IMR-90 (cell line): ENCODE results near the gene SOBP. TPM values are rescaled to one million over a fixed set of nuclear protein-coding genes. Genes with fewer than 3 reads are reported as not detected.

Source experiments
- ATAC-seq: fragments of 200-7000 bp; cut with Tn5 transposase; 2 replicates; pipeline ENCODE4 v1.9.1; 2020; ENCODE audit warnings: low read depth, mild to moderate bottlenecking, moderate library complexity
- BruUV-seq: library from RNA; stranded (reverse); fragments of 400-500 nt; replicated peaks from 2 replicates; lab custom pipeline; 2021; lab: Mats Ljungman, UMichigan
- CTCF ChIA-PET: fragments of 300-600 bp; formaldehyde crosslinking; extraction: SDS; loops from one replicate; lab custom pipeline; 2021; ENCODE audit warnings: antibody characterized with exemption; lab: Yijun Ruan, JAX
- POLR2A ChIA-PET: fragments of 300-600 bp; sonication (Branson Sonifier 250); formaldehyde crosslinking; loops from one replicate; lab custom pipeline; 2022; ENCODE audit warnings: antibody characterized with exemption; ENCODE audit not compliant: unreplicated experiment; lab: Charles Lee
- DNase-seq: peaks from one replicate; pipeline ENCODE4 v3.0.0; 2013
- H2AFZ ChIP-seq: replicated peaks from 2 replicates; pipeline ENCODE3; 2013; ENCODE audit warnings: low read length, mild to moderate bottlenecking; ENCODE audit not compliant: poor library complexity
- H2AK5ac ChIP-seq: 2 replicates; pipeline ENCODE4 v1.6.1; 2013; ENCODE audit warnings: low read depth, low read length, inconsistent platforms
- H2AK9ac ChIP-seq: replicated peaks from 2 replicates; pipeline ENCODE3; 2013; ENCODE audit warnings: mild to moderate bottlenecking, low read depth, low read length, moderate library complexity; ENCODE audit not compliant: poor library complexity
- H2BK120ac ChIP-seq: 2 replicates; pipeline ENCODE4 v1.6.1; 2013; ENCODE audit warnings: low read depth, low read length, inconsistent platforms
- H2BK15ac ChIP-seq: 3 replicates; pipeline ENCODE4 v1.6.1; 2013; ENCODE audit warnings: low read depth, low read length, inconsistent platforms
- H2BK20ac ChIP-seq: 2 replicates; pipeline ENCODE4 v1.6.1; 2013; ENCODE audit warnings: low read depth, mild to moderate bottlenecking, inconsistent platforms, low read length, moderate library complexity
- H2BK5ac ChIP-seq: 2 replicates; pipeline ENCODE4 v1.6.1; 2013; ENCODE audit warnings: mild to moderate bottlenecking, low read depth, low read length, inconsistent platforms; ENCODE audit not compliant: poor library complexity, severe bottlenecking
- H3K14ac ChIP-seq: replicated peaks from 2 replicates; pipeline ENCODE4 v1.6.1; 2013; ENCODE audit warnings: low read depth, low read length, inconsistent platforms
- H3K18ac ChIP-seq: 2 replicates; pipeline ENCODE4 v1.6.1; 2013; ENCODE audit warnings: low read depth, low read length, control low read depth
- H3K23ac ChIP-seq: 2 replicates; pipeline ENCODE4 v1.6.1; 2013; ENCODE audit warnings: low read depth, low read length, inconsistent platforms
- H3K27ac ChIP-seq: 2 replicates; pipeline ENCODE4 v1.5.1; 2013; ENCODE audit warnings: mild to moderate bottlenecking, control low read depth, low read length; ENCODE audit not compliant: insufficient read depth
- H3K27me3 ChIP-seq: 2 replicates; pipeline ENCODE4 v1.6.1; 2013; ENCODE audit warnings: low read length; ENCODE audit not compliant: control insufficient read depth, insufficient read depth
- H3K36me3 ChIP-seq: 2 replicates; pipeline ENCODE4 v1.6.1; 2013; ENCODE audit warnings: low read length, mixed read lengths; ENCODE audit not compliant: control insufficient read depth, insufficient read depth
- H3K4ac ChIP-seq: 2 replicates; pipeline ENCODE4 v1.6.1; 2013; ENCODE audit warnings: low read depth, low read length, inconsistent platforms
- H3K4me1 ChIP-seq: 2 replicates; pipeline ENCODE4 v1.6.1; 2013; ENCODE audit warnings: low read length, mixed read lengths; ENCODE audit not compliant: control insufficient read depth, insufficient read depth
- H3K4me2 ChIP-seq: 2 replicates; pipeline ENCODE4 v1.6.1; 2013; ENCODE audit warnings: low read depth, mild to moderate bottlenecking, control low read depth, low read length, moderate library complexity
- H3K4me3 ChIP-seq: 2 replicates; pipeline ENCODE4 v1.5.1; 2013; ENCODE audit warnings: low read depth, mild to moderate bottlenecking, control low read depth, low read length, moderate library complexity; ENCODE audit not compliant: insufficient read depth
- H3K56ac ChIP-seq: 2 replicates; pipeline ENCODE4 v1.6.1; 2013; ENCODE audit warnings: low read length, inconsistent platforms; ENCODE audit not compliant: insufficient read depth; ENCODE audit errors: extremely low read depth
- H3K79me1 ChIP-seq, 2 experiments: 2 replicates each; pipeline ENCODE4 v1.6.1; 2013; ENCODE audit warnings: low read length in 2 of 2, inconsistent platforms in 1 of 2, low read depth in 1 of 2
- H3K9ac ChIP-seq: 2 replicates; pipeline ENCODE4 v1.6.1; 2013; ENCODE audit warnings: low read depth, low read length, control low read depth
- H3K9me1 ChIP-seq: 2 replicates; pipeline ENCODE4 v1.6.1; 2013; ENCODE audit warnings: low read length, inconsistent platforms; ENCODE audit not compliant: insufficient read depth
- H3K9me3 ChIP-seq: 2 replicates; pipeline ENCODE4 v1.6.1; 2013; ENCODE audit warnings: low read length; ENCODE audit not compliant: control insufficient read depth, insufficient read depth
- H4K20me1 ChIP-seq: 2 replicates; pipeline ENCODE4 v1.6.1; 2013; ENCODE audit warnings: low read length, inconsistent platforms; ENCODE audit not compliant: insufficient read depth
- H4K5ac ChIP-seq: 2 replicates; pipeline ENCODE4 v1.6.1; 2013; ENCODE audit warnings: mild to moderate bottlenecking, low read depth, low read length, control low read depth
- H4K8ac ChIP-seq, 2 experiments: 2 replicates each; pipeline ENCODE4 v1.6.1; 2013; ENCODE audit warnings: low read depth in 2 of 2, low read length in 2 of 2, control low read depth in 1 of 2, inconsistent platforms in 1 of 2
- H4K91ac ChIP-seq: 2 replicates; pipeline ENCODE4 v1.6.1; 2013; ENCODE audit warnings: low read depth, low read length, inconsistent platforms; ENCODE audit not compliant: insufficient read depth
- BHLHE40 ChIP-seq: fragments of 150-350 bp; IDR thresholded peaks from 2 replicates; pipeline ENCODE4 v1.6.1; 2016; ENCODE audit warnings: mild to moderate bottlenecking, low read depth, low read length
- CEBPB ChIP-seq: IDR thresholded peaks from 2 replicates; pipeline ENCODE4 v1.6.1; 2012; ENCODE audit warnings: low read depth, low read length, improper control_type of control experiment
- FOS ChIP-seq: fragments of 150-350 bp; IDR thresholded peaks from 2 replicates; pipeline ENCODE4 v1.6.1; 2016; ENCODE audit warnings: low read depth, low read length
- MAFK ChIP-seq: IDR thresholded peaks from 2 replicates; pipeline ENCODE4 v1.6.1; 2012; ENCODE audit warnings: low read depth, low read length, improper control_type of control experiment
- MAZ ChIP-seq: IDR thresholded peaks from 2 replicates; pipeline ENCODE4 v1.6.1; 2012; ENCODE audit warnings: low read depth, mild to moderate bottlenecking, low read length, improper control_type of control experiment, moderate library complexity, borderline replicate concordance
- POLR2A ChIP-seq: IDR thresholded peaks from 2 replicates; pipeline ENCODE4 v1.6.1; 2012; ENCODE audit warnings: mild to moderate bottlenecking, low read depth, low read length
- RAD21 ChIP-seq: IDR thresholded peaks from 2 replicates; pipeline ENCODE4 v1.6.1; 2012; ENCODE audit warnings: low read length, improper control_type of control experiment
- RCOR1 ChIP-seq: IDR thresholded peaks from 2 replicates; pipeline ENCODE4 v1.6.1; 2012; ENCODE audit warnings: mild to moderate bottlenecking, low read length, improper control_type of control experiment; ENCODE audit not compliant: insufficient replicate concordance
- SMC3 ChIP-seq: fragments of 150-350 bp; IDR thresholded peaks from 2 replicates; pipeline ENCODE4 v1.6.1; 2016; ENCODE audit warnings: low read depth, mild to moderate bottlenecking, antibody characterized with exemption, low read length, moderate library complexity
- WGBS, 2 experiments: methylation state at CpG; one replicate each; pipeline versions ENCODE4 v1.1.5 to v1.1.7; 2013; ENCODE audit warnings: missing lambda C conversion rate in 2 of 2; ENCODE audit not compliant: insufficient read length in 1 of 2; ENCODE audit errors: extremely low coverage in 2 of 2; 5-methylcytosine and 5-hydroxymethylcytosine counted together
- dilution Hi-C: fragments of 300-500 bp; cut with HindIII; formaldehyde crosslinking; loops from one replicate; pipeline ENCODE4 v1.14.3; 2018; ENCODE audit warnings: low sequenced_read_pairs; ENCODE audit not compliant: unreplicated experiment
- in situ Hi-C: fragments of 300-500 bp; cut with MboI; formaldehyde crosslinking; loops from 3 replicates; pipeline ENCODE4 v1.14.3; 2019; ENCODE audit warnings: low sequenced_read_pairs, inconsistent platforms, mixed read lengths
- intact Hi-C: fragments of 100-400 bp; cut with micrococcal nuclease; formaldehyde crosslinking; loops from 2 replicates; pipeline ENCODE4 v1.10.0; 2022
- polyA plus RNA-seq, 3 experiments: library from polyadenylated mRNA; depleted of rRNA; stranded (reverse); fragments of >200 nt; gene quantifications; 2 replicates each; pipeline ENCODE4 v1.2.3, GENCODE V29; 2012; ENCODE audit warnings: low replicate concordance in 1 of 3
- total RNA-seq: library from RNA; depleted of rRNA; stranded (reverse); fragments of >200 nt; gene quantifications from 2 replicates; pipeline ENCODE4 v1.2.3, GENCODE V29; 2012
- TF ChIP-seq, protein P1 (sequence below): conservative IDR thresholded peaks from 2 replicates; pipeline ENCODE4 v1.5.1; 2012; ENCODE audit warnings: mild to moderate bottlenecking, low read depth, low read length, improper control_type of control experiment

The SOBP gene
- total and polyA plus RNA-seq, 2 of the 4 experiments (the other 2 are of a cell fraction) = 0.60 to 0.72 TPM

DNA sequence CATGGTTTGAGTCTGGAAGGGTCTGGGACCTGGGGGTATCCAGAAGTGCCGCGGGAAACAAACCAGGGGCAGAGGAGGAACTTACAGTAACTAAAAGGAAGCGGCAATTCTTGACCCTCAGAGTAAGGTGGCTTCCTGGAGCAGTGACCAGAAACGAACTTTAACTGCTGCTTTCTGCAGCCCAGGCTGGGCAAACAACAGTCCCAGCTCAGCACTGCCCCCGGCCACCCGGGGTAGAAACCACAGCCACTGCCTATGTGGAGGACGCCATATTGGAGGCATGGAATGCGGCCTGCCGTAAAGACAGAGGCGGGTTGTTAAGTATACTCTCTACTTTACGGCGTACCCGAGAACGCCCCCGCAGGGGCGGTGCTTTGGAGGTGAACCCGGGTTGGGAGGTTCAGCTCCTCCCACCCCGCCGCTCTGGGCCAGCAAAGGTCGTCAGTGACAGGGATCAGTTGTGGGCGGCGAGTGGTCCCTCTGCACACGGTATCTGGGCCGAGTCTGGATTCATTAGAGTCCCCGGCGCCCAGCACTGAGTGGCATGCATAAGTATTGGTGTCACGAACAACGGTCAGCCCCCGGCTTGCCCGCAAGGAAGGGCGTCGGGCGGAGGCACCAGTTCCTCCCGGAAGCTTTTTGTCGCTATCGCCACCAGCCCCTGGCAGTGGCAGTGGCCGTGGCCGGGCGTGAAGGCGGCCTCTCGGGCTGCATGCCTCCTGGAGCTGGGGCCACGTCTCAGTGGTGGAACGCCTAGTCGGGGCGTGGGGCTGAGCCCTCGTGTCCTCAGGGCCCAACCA lies 30.4 kb upstream of the SOBP start, which contains the start of gene PDSS2:
Gene PDSS2 (minus strand): TSS at position 282 of the 800 bp plus-strand sequence. CDS start 279 bp downstream, at position 3.
- H3K23ac ChIP-seq = peak within 1 kb of the TSS; percentile 79
- peak within 1 kb of the TSS; percentile 76 for H3K56ac ChIP-seq
- H3K4me2 ChIP-seq = peak within 1 kb of the TSS; percentile 91
- no TSS peak for BruUV-seq
- H3K27me3 ChIP-seq = no peaks in the 10 kb centered on the region
- peak within 1 kb of the TSS; percentile 83 for H3K9ac ChIP-seq
- no peak for TF ChIP-seq FOS
- TF ChIP-seq, protein P1, sequence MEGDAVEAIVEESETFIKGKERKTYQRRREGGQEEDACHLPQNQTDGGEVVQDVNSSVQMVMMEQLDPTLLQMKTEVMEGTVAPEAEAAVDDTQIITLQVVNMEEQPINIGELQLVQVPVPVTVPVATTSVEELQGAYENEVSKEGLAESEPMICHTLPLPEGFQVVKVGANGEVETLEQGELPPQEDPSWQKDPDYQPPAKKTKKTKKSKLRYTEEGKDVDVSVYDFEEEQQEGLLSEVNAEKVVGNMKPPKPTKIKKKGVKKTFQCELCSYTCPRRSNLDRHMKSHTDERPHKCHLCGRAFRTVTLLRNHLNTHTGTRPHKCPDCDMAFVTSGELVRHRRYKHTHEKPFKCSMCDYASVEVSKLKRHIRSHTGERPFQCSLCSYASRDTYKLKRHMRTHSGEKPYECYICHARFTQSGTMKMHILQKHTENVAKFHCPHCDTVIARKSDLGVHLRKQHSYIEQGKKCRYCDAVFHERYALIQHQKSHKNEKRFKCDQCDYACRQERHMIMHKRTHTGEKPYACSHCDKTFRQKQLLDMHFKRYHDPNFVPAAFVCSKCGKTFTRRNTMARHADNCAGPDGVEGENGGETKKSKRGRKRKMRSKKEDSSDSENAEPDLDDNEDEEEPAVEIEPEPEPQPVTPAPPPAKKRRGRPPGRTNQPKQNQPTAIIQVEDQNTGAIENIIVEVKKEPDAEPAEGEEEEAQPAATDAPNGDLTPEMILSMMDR = peak; percentile 63
- TF ChIP-seq CEBPB = no peak
- peak; percentile 50 for TF ChIP-seq RAD21
- TF ChIP-seq SMC3 = peak; percentile 29; the same call in 1 of the 2 replicates
- TF ChIP-seq MAFK = no peak
- TF ChIP-seq MAZ = peak; percentile 51; the same call in 1 of the 2 replicates
- no peak for TF ChIP-seq RCOR1
- peak; percentile 58; the same call in 1 of the 2 replicates for TF ChIP-seq POLR2A
- no peak for TF ChIP-seq BHLHE40
- 1% methylated on average over 18 of the region's 46 CpGs; no CpG with 5 or more reads in 1 of the 2 experiments for WGBS, 2 experiments
- H3K27ac ChIP-seq = peak within 1 kb of the TSS; percentile 76
- H4K20me1 ChIP-seq = no peaks in the 10 kb centered on the region
- peak within 1 kb of the TSS; percentile 93 for H4K5ac ChIP-seq
- peak within 1 kb of the TSS; percentile 31 for H3K18ac ChIP-seq
- H2BK120ac ChIP-seq = peak within 1 kb of the TSS; percentile 48
- peak within 1 kb of the TSS; percentile 43 for H4K91ac ChIP-seq
- in situ Hi-C loops (no loop called here), intact Hi-C loops (loop anchor here (2.0 to 5.0 kb wide), 3 partner anchors 141 to 327 kb away; no protein-coding TSS in a partner anchor), dilution Hi-C loops (no loop called here)
- H2AK5ac ChIP-seq = peak within 1 kb of the TSS; percentile 17; the same call in 1 of the 2 replicates
- CTCF ChIA-PET = interaction anchor here (0.6 to 3.3 kb wide), 9 partner anchors 13 to 324 kb away, joined by 3 to 23 read pairs (median 4); partner anchors contain the start of gene SOBP
- peak; percentile 99 for ATAC-seq
- H3K4me1 ChIP-seq = 0 out of 2 replicates have a peak, but pooled peaks cover 2% of the 10 kb centered on the region
- DNase-seq = peak; percentile 95
- peaks cover 5% of the 10 kb centered on the region; the same call in 1 of the 2 replicates for H3K9me1 ChIP-seq
- no peaks in the 10 kb centered on the region for H3K9me3 ChIP-seq
- peak within 1 kb of the TSS; percentile 92 to 94 for H4K8ac ChIP-seq
- H2BK15ac ChIP-seq = peak within 1 kb of the TSS; percentile 41; the same call in 1 of the 3 replicates
- peak within 1 kb of the TSS; percentile 97 for H2AFZ ChIP-seq
- peak within 1 kb of the TSS; percentile 68 for H2BK5ac ChIP-seq
- H3K4me3 ChIP-seq = peak within 1 kb of the TSS; percentile 85
- no peaks in the 10 kb centered on the region for H3K36me3 ChIP-seq
- peak within 1 kb of the TSS; percentile 92 for H2AK9ac ChIP-seq
- peak within 1 kb of the TSS; percentile 78 for H3K14ac ChIP-seq
- POLR2A ChIA-PET = interaction anchor here (0.5 to 1.2 kb wide), 4 partner anchors 15 to 1687 kb away, joined by 3 read pairs; no protein-coding TSS in a partner anchor
- H2BK20ac ChIP-seq = no peak within 1 kb of the TSS
- peaks cover 16 to 20% of the 10 kb centered on the region in 2 experiments for H3K79me1 ChIP-seq
- peak within 1 kb of the TSS; percentile 78 for H3K4ac ChIP-seq
